ENCODE data around the gene LRRC52. TPM values are rescaled to one million over a fixed set of nuclear protein-coding genes. Genes with fewer than 3 reads are reported as not detected.

The LRRC52 gene
- total and polyA plus RNA-seq, 9 of the 15 experiments (the other 6 are each of a cell fraction or from before 2014, with no cell fraction given): not detected

GRCh38 chr1:165597883-165598675 lies 54.3 kb downstream of the LRRC52 start (continued):
- no peak for TF ChIP-seq ZNF316 (IDR thresholded peaks at IDR 0.05)
- no peak for TF ChIP-seq LARP7 (IDR thresholded peaks at IDR 0.05)
- peak; percentile 87 to 89 for TF ChIP-seq E2F6 (IDR thresholded peaks at IDR 0.05; ENCODE audit: borderline replicate concordance in 1 of 2, extremely low read depth in 1 of 2, insufficient read depth in 1 of 2, insufficient read length in 1 of 2, low read depth in 1 of 2, low read length in 1 of 2, poor library complexity in 1 of 2, severe bottlenecking in 1 of 2)
- TF ChIP-seq ZBTB9 (CRISPR knock-in tag; IDR thresholded peaks at IDR 0.05): no peak
- TF ChIP-seq ATF1 (CRISPR knock-in tag; IDR thresholded peaks at IDR 0.05): no peak
- peak; percentile 94 for TF ChIP-seq ATF1 (tag; IDR thresholded peaks at IDR 0.05)
- TF ChIP-seq CREBBP (IDR thresholded peaks at IDR 0.05; ENCODE audit: low read depth, low read length): no peak
- peak; percentile 54; the same call in 1 of the 2 replicates for TF ChIP-seq GABPB1 (CRISPR knock-in tag; IDR thresholded peaks at IDR 0.05)
- no peak for TF ChIP-seq DNMT1 (IDR thresholded peaks at IDR 0.05)
- peak; percentile 88 to 90 for TF ChIP-seq NRF1 (conservative IDR thresholded peaks at IDR 0.05 in 1 of 2, IDR thresholded peaks at IDR 0.05 in 1 of 2)
- peak; percentile 48 for TF ChIP-seq FOSL1 (tag; conservative IDR thresholded peaks at IDR 0.05)
- TF ChIP-seq SMAD3 (CRISPR knock-in tag; conservative IDR thresholded peaks at IDR 0.05): no peak
- no peak for TF ChIP-seq YY1 (IDR thresholded peaks at IDR 0.05; ENCODE audit: borderline replicate concordance in 1 of 3, control insufficient read depth in 1 of 3, extremely low read depth in 1 of 3, insufficient read depth in 3 of 3, insufficient read length in 1 of 3, insufficient replicate concordance in 2 of 3, low read depth in 1 of 3, low read length in 2 of 3)
- TF ChIP-seq SMARCB1 (IDR thresholded peaks at IDR 0.05; ENCODE audit: insufficient read length, low read depth): no peak
- peak in 1 of 2 experiments; percentile 90; a peak in 2 of 4 replicates for TF ChIP-seq CSDE1 (IDR thresholded peaks at IDR 0.05)
- TF ChIP-seq MAFG (tag; conservative IDR thresholded peaks at IDR 0.05): no peak
- no peak for TF ChIP-seq ZNF197 (CRISPR knock-in tag; IDR thresholded peaks at IDR 0.05; ENCODE audit: low read depth)
- TF ChIP-seq MYBL2 (IDR thresholded peaks at IDR 0.05; ENCODE audit: low read depth): no peak
- TF ChIP-seq MYBL2 (CRISPR knock-in tag; IDR thresholded peaks at IDR 0.05; ENCODE audit: borderline replicate concordance): no peak
- TF ChIP-seq SUPT5H (IDR thresholded peaks at IDR 0.05): peak; percentile 60
- TF ChIP-seq CAMTA2 (CRISPR knock-in tag; conservative IDR thresholded peaks at IDR 0.05): no peak
- TF ChIP-seq ZNF76 (CRISPR knock-in tag; IDR thresholded peaks at IDR 0.05; ENCODE audit: borderline replicate concordance): no peak
- TF ChIP-seq ATF4 (CRISPR knock-in tag; IDR thresholded peaks at IDR 0.05): no peak
- no peak for TF ChIP-seq C11orf30 (IDR thresholded peaks at IDR 0.05; ENCODE audit: low read depth)
- TF ChIP-seq, protein P1, sequence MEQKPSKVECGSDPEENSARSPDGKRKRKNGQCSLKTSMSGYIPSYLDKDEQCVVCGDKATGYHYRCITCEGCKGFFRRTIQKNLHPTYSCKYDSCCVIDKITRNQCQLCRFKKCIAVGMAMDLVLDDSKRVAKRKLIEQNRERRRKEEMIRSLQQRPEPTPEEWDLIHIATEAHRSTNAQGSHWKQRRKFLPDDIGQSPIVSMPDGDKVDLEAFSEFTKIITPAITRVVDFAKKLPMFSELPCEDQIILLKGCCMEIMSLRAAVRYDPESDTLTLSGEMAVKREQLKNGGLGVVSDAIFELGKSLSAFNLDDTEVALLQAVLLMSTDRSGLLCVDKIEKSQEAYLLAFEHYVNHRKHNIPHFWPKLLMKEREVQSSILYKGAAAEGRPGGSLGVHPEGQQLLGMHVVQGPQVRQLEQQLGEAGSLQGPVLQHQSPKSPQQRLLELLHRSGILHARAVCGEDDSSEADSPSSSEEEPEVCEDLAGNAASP (IDR thresholded peaks at IDR 0.05): no peak
